Activated CD8-positive, alpha-beta memory T cell treated with anti-CD3 and anti-CD28 coated beads, Interleukin-2, amount 50 U/mL, for 48 hours (primary cell): ENCODE measurements around the gene FXYD2.
A peak's percentile ranks its signal among the peaks of the same experiment; 100 is the strongest.

Experiments used
- DNase-seq: peaks from one replicate; pipeline ENCODE4 v3.0.0-alpha.2; 2020

FXYD2 gene

GRCh38 chr11:117857734-117858414, 33.3 kb upstream of the FXYD2 start:
- DNase-seq = no peak

- DNase-seq = no peak
Observed at GRCh38 chr11:117855912-117856651, 31.5 kb upstream of the FXYD2 start.

DNA sequence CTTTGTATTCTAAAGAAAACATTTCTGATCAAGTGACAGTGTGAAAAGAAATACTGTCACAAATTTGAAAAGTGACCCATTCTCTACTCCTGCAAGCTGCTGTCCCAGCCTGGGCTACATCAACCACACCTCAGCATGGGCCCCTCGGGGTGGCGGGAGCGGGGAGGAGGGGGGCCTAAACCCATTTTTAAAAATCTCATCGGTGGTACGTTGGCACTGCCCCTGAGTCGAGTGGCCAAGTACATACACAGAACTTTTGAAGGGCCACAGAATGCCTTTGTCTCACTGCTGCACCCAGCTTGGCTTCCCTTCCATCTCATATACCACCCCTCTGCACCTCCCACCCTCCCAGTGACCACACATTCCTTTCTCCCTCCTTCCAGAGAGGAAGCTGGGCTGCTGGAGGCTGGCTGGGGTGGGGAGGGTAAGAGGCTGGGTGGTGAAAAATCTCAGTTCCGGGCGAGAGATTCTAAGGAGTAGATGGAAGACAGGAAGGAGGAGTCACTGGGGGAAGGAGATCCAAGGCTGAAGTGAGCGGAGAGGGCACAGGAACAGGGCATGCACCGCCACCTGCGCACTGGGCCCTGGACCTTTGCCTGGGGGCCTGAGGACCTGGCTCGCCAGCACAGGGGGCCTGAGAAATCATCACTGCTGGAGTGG, 30.8 kb upstream of the FXYD2 start:
- DNase-seq = no peak

DNA sequence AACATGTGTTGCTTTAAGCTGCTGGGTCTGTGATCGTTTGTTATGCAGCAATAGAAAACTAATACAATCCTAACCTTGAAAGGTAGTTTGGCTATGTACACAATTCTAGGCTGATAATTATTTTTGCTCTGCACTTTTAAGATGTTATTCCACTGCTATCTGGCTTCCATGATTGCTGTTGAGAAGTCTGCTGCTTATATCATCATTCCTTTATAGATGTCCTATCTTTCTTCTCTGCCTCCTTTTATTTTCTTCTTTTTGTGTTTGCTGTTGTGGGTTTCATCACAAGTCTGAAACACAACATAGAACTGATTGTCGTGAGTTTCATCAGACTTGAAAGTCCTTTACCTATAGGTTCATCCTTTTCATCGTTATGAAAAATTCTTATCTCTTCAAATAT, 27.8 kb upstream of the FXYD2 start:
- DNase-seq = no peak

DNA sequence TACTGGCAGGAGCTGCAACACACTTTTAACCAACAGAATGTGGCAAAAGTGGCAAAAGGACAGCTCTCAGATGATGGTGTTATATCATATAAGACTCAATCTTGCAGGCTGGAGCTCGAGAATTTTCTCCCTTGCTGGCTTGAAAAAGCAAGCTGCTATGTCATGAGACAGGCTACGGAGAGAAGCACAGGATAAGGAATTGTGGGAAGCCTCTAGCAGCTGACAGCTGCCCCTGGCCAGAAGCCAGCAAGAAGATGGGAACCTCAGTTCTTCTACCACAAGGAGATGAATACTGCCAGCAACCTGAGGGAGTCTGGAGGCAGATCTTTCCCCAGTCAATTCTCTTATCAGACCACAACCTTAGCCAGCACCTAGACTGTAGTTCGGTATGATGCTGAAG, 27.3 kb upstream of the FXYD2 start:
- no peak for DNase-seq

DNA sequence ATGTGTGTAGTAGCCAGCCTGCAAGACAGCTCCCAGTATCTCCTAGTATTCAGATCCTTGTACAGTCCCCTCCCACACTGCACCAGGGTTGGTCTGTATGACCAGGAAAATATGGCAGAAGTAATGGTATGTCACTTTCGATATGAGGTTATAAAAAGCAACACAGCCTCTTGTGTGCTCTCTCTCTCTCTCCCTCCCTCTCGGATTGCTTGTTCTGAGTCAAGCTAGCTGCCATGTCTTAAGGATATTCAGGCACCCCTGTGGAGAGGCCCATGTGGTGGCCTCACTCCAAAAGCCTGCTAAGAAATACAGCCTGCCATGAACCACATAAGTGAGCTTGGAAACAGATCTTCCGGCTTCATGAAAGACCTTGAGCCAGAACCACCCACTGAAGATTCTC, 26.6 kb upstream of the FXYD2 start:
- no peak for DNase-seq

DNA sequence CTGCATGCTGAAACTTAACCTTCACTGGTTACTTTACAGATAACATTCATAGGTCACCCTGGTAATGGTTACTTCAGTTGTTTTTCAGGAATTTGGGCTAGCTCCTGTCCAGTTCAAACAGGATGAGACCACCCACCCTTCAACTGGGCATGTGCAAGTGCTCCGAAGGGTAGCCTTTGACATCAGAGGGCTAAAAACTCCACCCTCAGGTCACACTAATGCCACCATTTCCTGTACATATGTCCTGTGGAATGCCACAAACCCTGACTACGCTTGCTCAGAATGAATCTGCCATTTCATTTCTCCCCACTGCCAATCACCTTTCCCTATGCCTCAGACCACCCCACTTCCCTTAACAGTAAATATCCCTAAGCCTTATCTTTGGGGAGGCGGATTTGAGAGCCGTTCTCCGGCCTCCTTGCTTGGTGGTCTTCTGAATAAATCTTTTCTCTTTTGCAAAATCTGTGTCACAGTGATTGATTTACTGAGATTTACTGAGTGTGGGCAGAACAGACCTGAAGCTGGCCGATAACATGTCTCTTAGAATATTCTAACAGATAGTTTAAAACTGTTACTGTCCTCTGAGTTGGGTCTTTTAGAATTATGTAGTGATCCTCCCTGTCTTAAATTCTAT, 25.4 kb upstream of the FXYD2 start:
- no peak for DNase-seq

- DNase-seq = peak; percentile 96
Observed at GRCh38 chr11:117843666-117844484, 19.3 kb upstream of the FXYD2 start.

- DNase-seq = peak; percentile 47
Observed at GRCh38 chr11:117842131-117842941, 17.8 kb upstream of the FXYD2 start.

DNA sequence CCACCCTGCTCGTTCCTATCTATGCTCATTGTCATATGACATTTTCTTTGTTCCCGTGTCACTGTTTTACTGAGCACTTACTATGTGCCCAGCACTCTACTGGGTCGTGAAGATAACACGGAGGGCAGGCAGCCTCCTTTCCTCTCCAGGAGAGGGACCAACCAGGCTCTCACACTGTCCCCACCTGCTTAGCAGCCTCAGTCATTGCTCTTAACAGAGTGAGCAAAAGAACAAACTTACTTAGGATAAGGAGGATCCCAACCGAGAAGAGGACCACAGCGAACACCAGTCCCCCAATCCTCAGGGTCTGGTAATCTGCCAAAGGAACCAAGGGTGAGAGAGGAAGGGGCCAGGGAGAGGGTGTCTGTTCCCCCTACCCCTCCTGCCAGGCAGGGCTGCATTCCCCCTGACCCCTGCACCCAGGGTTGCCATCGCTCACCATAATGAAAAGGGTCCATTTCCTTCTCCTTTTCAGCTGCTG, 17.0 kb upstream of the FXYD2 start:
- DNase-seq = peak; percentile 46

GRCh38 chr11:117840881-117841550, 16.5 kb upstream of the FXYD2 start:
- peak; percentile 47 for DNase-seq

DNA sequence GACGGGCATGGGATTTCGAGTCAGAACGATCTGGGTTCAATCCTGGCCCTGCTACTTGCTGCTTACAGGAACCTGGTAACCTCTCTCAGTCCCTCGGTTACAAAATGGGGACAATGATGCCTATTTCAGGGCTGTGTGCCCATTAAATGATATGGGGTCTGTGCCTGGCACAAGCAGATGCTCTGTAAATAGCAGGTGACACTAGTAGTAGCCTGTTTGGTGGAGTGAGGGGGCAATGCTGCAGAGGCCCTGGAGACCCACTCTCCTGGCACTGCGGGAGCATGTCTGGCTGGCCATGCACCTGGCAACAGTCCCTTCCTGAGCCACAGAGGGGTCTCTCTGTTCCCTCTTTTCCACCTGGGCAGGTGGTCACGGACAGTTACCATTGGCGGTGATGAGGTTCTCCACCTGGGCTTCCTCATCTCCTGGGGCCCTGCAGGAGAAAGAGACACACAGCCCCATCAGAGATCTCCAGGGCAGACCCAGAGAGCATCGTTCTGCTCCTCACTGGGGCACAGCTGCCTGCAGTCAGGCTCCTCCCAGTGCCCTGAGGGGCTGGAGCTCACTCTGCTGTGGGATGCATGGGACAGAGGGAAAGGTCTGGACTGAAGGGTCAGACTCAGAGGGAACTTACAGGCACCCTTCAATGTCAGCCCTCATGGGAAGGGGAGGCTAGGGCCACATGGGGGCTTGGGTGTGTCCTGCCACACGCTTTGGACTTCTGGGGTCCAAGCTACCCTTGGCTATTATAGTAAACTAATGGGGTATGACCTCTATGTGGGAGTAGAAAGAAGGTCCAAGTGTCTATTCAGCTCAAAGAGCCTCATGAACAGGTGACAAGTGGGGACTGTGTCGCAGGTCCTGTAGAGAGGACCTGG, 15.6 kb upstream of the FXYD2 start:
- DNase-seq = peak; percentile 49

GRCh38 chr11:117839380-117839881, 14.9 kb upstream of the FXYD2 start:
- DNase-seq = peak; percentile 40

DNA sequence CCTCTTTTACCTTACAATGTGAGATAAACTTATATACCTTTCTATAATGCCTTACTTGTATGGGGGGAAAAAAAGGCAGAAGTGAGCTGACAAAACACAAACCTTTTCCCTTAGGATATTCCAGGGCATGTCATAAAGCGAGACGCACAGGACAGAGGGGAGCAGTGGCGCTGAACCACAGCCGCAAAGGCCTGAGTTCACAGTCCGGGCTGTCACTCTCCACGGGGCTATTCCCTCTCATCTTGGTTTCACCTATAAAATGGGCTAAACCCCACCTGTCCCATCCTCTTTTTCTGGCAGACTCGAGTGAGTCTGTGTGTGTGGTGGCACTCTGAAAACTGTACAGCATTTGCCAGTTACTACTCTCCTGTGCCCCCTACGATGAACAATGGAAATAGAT, 14.4 kb upstream of the FXYD2 start:
- peak; percentile 39 for DNase-seq

DNA sequence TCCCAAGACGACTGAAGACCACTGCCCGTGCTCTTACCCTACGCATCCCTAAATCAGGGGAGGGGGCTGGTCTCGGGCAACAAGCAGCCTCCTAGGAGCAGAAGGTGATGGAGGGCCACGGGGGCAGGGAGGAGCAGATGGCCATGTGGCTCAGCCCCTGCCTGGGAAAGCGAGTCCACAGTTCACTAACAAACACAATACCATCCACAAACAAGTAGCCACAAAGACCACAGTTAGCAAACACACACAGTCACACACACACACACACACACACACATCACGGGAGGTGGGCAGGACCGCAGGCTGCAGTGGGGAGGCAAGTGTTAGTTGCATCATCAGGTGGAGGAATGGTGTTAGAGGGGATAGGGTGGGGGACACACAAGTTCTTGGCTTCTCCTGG, 13.2 kb upstream of the FXYD2 start:
- peak; percentile 44 for DNase-seq

GRCh38 chr11:117837070-117837776, 12.7 kb upstream of the FXYD2 start:
- DNase-seq = peak; percentile 43

DNA sequence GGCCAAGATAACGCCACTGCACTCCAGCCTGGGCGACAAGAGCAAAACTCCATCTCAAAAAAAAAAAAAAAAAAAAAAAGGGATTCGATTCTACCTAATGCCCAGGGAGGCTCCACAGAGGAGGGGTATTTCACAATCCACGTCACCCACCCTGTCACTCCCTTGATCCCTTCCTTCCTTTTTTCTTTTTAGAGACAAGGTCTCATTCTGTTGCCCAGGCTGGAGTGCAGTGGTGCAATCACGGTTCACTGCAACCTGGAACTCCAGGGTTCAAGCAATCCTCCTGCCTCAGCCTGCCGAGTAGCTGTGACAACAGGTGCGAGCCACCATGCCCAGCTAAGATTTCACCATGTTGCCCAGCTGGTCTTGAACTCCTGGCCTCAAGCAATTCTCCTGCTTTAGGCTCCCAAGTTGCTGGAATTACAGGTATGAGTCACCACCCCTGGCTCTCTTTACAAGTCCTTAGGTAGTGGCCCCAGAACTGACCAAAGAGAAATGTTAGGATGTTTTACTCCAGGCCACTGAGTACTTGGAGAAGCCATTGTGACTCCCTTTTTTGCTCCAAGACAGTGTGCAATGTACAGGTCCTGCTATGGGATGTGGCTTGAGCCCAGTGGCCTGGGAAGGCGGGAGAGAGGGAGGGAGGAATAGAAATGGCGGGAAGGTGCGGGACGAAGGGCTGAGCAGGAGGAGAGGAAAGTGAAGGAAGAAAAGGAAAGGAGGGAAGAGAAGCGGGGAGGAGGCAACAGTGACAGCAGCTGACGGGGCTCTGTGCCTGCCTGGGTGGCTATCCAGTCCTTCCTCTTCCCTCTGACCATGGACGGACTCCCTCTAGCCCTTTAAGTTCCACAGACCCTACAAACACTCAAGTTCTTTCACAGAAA, 11.8 kb upstream of the FXYD2 start:
- DNase-seq = no peak

DNA sequence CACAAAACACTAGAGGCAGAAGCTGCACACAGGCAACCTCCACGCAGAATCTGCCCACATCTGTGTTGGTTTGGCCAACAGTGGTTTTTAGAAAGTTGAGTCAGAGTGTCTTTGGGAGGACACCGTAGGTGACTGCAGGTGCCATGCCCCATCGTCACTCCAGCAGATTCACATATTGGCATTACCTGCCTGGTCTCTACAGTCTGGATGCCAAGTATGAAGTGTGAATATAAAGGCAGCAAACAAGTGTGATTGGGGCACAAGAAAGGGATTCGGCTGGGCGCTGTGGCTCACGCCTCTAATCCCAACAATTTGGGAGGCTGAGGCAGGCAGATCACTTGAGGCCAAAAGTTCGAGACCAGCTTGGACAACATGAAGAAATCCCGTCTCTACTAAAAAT, 11.0 kb upstream of the FXYD2 start:
- peak; percentile 43 for DNase-seq
